NCI-H510A (cell line): ENCODE results near the gene NPM1.
"Not testable (repeated sequence)": the region's sequence is repeated elsewhere in the genome, so short reads cannot be mapped to it uniquely, and the experiment has no call there.

ENCODE experiments used
- DNase-seq: peaks from one replicate; lab custom pipeline; 2025; lab: John Stamatoyannopoulos, UW

Gene NPM1

GRCh38 chr5:171413153-171413910, 25.7 kb downstream of the NPM1 start:
- no peak for DNase-seq

GRCh38 chr5:171413993-171414392, 26.3 kb downstream of the NPM1 start:
- DNase-seq: not testable (repeated sequence)

DNA sequence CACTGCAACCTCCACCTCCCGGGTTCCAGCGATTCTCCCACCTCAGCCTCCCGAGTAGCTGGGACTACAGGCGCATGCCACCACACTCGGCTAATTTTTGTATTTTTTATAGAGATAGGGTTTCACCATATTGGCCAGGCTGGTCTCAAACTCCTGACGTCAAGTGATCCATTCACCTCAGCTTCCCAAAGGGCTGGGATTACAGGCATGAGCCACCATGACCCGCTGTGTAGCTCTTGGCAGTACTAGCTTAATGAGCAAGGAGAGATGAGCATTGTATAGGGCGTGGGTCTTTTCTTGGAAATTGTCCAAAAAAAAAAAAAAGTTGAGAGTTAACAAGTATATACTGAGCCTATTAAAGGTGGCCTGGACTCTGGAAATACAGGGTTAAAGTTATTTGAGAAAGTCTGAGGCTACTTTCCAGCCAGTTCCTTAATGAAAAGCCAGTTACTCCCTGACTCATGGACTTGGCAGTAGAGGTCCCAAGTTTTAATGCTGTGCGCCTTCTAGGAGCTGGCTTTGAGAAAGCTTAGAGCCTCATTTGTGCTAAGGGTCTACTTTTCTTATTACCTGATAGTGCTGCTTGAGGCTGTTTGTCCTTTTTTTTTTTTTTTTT, 27.6 kb downstream of the NPM1 start:
- no peak for DNase-seq

DNA sequence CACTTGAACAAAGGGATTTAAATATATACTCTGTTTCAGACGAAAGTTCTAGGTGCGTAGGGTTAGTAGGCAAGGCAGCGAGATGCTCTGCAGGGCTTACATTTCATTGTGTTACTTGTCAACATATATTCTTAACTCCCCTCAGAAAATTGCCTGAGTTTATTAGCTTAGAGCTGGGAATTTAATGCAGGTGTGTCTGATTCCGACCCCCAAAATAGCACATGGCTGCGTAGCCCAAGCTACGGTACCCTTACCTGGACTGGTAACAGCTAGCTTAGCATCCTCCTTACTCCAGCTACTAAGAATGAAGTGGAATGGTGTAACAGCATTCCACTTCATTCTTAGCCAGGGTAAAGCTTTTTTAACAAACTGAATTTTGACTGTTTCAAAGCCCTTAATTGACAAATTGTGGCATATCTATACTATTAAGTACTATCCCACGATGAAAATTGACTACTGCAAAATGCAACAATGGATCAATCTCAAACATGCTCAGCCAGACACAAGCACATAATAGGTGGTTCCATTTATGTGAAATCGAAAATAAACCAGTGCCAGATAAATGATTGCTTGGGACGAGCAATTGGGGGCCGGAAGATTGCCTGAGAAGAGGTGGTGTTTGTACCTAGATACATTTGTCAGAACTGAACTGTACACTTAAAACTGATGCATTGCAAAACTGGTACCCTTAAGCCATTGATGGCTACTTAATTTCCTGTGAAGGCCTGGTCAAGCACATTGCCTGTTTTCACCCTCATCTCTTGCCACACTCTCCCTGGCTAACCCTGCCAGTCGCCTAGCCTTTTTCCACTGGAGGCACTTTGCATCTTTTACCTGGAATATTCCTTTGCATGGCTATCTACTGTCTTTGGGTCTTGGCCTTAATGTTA, 28.8 kb downstream of the NPM1 start:
- DNase-seq: no peak

DNA sequence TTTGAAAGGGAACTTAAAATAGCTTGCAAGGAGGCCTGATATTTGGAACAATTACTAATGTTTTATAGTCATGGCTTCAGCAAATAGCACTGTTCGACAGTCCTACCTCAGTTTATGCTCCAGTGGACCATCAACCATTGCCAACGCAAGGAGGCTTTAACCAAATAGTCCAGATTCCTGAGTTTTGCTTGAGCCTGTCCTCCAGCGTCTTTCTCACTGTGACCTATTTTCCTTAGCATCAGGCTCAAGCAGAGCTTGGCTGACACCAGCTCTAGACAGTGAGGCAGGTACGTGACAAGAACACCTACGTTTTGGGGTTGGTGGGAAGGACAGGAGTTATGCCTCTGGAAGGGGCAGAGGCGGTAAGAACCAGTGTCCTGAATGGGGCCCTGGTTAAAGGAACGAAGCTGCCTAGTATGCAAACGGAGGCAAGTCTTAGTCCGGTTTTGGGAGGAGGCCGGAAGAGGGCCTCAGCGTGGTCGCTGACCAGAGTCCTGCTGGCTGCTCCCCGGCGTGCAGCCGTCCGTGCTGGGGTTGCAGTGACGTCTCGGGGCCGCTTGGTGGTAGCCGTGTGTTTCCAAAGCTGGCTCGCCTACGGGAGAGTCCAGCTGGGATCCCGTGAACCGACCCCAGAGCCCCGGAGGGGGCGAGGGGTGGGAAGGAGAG, 30.8 kb downstream of the NPM1 start:
- no peak for DNase-seq

- DNase-seq: peak; percentile 59
Observed at GRCh38 chr5:171418982-171419687, 31.5 kb downstream of the NPM1 start, which contains the start of gene FGF18. Gene FGF18, plus strand, starts transcription at chr5:171419647. Its CDS starts 553 bp downstream, at chr5:171420200.

DNA sequence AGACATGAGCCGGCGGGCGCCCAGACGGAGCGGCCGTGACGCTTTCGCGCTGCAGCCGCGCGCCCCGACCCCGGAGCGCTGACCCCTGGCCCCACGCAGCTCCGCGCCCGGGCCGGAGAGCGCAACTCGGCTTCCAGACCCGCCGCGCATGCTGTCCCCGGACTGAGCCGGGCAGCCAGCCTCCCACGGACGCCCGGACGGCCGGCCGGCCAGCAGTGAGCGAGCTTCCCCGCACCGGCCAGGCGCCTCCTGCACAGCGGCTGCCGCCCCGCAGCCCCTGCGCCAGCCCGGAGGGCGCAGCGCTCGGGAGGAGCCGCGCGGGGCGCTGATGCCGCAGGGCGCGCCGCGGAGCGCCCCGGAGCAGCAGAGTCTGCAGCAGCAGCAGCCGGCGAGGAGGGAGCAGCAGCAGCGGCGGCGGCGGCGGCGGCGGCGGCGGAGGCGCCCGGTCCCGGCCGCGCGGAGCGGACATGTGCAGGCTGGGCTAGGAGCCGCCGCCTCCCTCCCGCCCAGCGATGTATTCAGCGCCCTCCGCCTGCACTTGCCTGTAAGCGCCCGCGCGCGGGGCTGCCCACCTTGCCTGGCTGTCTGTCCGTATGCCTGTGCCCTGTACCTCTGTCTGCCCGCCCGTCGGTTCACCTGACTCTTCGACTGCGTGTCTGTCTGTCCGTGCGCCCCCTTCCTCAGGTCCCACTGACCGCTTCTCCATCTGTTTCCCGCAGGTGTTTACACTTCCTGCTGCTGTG, 32.2 kb downstream of the NPM1 start:
- DNase-seq: peak; percentile 16

DNA sequence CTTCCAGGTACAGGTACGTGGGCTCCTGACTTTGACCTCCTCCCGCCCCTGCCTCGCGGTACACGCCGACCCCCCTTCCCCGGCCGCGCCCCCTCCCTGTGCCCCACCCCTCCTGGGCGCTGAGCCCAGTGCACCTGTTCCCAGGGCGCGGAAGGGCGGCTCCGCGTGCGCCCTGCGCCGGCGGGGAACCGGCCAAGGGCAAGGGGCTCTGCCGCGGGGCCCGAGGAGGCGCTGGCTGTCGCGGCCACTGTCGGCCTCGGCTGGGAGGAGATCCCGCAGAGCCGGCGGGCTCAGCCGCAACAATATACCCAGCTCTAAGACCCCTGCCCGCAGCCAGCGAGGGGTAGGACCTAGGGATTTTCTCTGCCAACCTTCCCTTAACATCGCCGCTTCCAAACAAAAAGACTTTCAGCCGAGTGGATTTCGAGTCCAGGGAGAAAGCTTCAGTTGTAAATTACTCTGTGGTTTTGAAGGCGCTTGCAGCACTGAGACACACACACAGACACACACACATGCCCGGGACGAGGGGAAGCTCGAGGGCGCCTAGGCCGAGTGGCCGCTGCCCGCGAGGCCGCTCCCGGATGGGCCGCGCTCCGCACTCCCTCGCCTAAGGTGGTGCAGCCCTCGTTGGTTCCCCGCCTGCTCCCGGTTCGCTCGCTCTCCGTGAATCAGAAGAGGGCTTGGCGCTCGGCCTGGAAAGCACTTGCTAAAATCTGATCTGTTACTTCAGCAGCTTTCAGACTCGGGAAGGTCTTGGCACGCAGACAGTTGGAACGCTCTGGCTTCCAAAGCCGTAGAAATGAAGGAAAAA, 33.0 kb downstream of the NPM1 start:
- no peak for DNase-seq

DNA sequence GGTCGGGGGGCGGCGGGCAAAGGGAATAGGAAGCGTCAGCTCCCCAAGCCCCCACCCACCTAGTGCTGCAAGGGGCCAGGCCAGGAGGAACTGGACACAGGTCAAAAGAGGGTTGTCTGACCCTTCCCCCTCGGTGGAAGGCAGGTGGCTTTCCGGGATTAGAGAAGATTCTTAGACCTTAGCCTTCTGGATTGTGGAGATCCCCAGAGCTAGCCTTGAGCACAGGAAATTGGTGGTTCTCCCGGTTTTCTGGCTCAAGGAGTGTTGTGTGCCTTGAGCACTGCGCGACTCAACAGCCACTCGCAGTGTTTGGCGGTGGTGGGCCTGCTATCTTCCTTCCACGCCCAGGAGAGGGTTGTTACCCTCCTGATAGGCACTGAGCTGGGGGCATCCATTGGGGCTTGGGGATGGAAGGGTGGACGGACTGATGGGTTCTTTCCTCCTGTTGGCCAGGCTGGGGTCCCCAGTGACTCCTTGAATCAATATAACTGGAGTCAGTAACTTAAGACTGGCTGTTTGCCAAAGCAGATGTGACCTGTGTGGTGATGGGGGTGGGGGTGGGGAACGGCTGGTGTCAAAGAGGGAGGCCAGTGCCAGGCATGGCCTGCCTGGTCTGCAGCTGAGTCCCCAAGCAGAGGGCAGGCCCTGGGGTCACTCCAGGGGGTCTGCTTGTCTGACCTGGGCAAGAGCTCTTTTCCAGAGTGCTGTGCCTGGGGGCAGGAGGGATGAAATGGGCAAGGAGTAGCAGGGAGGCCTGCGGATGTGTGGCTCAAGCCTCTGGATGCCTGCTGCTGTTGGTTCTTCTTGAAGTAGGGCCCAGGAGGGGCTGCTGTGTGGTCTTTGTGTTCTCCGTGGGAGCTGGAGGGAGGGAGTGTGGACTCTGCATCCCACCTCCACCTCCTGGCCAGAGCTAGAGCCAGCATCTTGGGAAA, 33.9 kb downstream of the NPM1 start:
- no peak for DNase-seq

DNA sequence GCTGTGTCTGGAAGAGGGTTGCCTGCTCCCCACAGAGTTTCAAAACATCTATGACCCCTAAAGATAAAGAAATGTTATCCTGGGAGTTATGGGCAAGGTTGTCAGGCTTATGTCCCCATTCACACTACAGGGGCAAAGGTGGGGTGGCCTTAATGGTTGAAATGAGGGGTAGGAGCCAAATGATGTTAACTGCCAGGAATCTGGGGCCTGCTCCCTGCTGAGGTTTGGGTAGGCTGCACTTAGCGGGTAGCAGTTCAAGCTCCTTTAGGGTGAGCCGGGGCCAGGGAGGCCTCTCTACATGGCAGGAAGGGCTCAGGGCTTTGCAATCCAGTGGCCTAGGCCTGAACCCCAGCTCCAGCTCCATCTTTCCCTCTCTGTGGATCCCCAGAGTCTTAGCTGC, 34.8 kb downstream of the NPM1 start:
- no peak for DNase-seq

DNA sequence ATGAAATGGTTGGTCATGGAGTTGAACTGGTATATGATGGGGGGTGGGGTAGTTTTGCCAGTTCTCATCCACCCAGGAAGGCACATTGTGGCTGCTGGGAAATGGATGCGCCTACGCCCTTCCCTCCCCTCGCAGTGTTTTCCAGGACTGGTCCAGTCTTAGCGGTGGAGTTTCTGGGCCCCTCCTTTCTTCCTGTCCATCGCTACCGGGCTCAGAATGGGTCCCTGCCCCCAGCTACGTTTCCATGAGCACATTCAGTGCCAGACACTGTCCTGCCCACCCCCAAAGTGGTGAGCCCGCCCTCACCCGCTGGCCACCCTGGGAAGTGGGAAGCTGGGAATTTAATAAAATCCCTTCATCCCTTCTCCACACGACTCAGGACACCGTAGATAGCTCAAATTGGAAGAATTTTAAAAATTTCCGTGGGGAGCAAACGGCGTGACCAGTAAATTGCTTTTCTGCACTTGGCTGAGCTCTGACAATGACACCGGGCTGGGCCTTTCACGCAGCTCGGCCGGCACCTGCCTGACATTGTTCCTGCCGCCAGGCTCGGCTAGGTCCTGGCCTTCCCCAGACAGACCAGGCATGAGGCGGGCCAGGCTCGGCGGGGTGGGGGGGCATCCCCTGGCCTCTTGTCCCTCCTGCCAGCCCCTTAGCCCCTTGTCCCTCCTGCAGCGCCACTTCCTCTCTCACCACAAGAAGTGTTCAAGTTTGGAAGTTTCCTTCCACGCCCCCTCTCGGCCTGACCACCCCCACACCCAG, 35.4 kb downstream of the NPM1 start:
- DNase-seq: no peak

- DNase-seq: no peak
Observed at GRCh38 chr5:171424726-171425125, 37.1 kb downstream of the NPM1 start.

- no peak for DNase-seq
Observed at GRCh38 chr5:171425596-171426244, 38.1 kb downstream of the NPM1 start.

DNA sequence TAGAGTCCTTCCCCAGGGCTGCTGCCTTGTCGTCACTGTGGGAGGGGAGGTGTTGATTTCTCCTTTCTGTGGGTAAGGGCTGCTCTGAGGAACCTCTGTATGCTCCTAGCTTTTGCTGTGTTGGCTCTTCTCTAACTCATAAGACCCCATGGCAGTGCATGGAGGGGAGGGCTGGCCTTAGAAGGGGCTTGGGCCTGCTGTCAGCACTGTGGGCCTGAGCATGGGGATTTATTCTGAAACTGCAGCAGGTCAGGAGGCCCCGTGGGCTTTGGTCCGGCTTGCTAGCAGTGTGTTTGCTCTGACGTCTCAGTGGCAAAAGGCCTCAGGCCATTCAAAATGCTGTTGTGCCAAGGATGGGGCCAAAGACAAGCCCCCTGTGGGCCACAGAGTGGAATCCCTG, 38.6 kb downstream of the NPM1 start:
- no peak for DNase-seq

GRCh38 chr5:171426680-171427079, 39.0 kb downstream of the NPM1 start:
- no peak for DNase-seq

DNA sequence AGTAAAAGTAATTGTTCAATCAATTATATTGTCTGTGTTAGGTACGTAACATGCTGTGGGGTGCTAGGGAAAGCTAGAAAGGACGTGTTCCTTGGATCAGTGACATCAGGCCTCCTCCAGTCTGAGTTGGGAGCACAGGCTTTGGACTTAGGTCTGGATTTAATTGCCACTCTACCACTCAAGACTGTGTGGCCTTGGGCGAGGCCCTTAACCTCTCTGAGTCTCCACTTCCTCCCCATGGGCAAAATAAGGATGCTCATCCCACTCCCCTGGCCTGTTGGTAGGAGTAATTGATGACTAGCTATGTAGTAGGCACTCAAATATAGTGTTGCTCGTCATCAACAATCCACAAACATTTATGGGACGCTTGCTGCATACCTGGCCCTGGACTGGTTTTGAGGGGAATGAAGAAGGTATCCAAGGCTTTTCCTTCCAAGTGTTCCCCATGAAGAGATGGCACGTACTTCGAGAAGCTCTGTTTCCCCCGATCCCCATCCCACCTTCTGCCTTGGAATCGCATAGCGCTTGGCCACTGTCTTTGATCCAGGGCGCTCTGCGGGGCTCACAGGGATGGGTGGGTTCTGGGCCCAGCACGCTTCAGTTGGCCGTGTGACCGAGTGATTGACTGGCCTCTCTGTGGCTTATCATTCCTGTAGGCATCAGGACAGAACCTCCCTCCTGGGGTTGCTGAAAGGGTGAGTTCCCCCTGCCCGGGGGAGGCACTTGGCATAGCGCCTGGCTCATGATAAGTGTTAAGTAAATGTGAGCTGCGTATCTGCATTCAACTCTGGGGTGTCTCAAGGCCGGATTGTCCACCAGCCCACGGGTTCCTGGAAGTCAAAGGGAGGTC, 39.9 kb downstream of the NPM1 start:
- DNase-seq: no peak
